Naive thymus-derived CD8-positive, alpha-beta T cell (primary cell): ENCODE measurements around the gene FAF1. TPM values are rescaled to one million over a fixed set of nuclear protein-coding genes. Genes with fewer than 3 reads are reported as not detected.

Experiments
- ATAC-seq, 2 donors: fragments of 150-1000 bp; cut with Tn5 transposase in 1 of 2; sonication (Bioruptor Pico), chemical (Tn5 transposase) in 1 of 2; 1 replicate in 1 of 2; 2 replicates in 1 of 2; pipeline ENCODE4 v1.10.0; 2021; ENCODE audit warnings: mild to moderate bottlenecking in 2 of 2, moderate library complexity in 2 of 2
- POLR2A ChIA-PET: fragments of 350-600 bp; sonication (Branson Sonifier 250); formaldehyde crosslinking; loops from one replicate; lab custom pipeline; 2021; ENCODE audit warnings: antibody characterized with exemption; lab: Charles Lee
- DNase-seq, 10 donors: peaks; one replicate each; pipeline versions ENCODE4 v3.0.0 to v3.0.0-alpha.2; 2020 to 2022
- H3K27ac Mint-ChIP-seq, 10 donors: one replicate each; pipeline ENCODE4 v1.8.0; 2020 to 2022; ENCODE audit warnings: mild to moderate bottlenecking in 10 of 10, mixed read lengths in 10 of 10, moderate library complexity in 4 of 10, inconsistent platforms in 1 of 10
- H3K27me3 Mint-ChIP-seq, 5 donors: one replicate each; pipeline ENCODE4 v1.8.0; 2021 to 2022; ENCODE audit warnings: mixed read lengths in 5 of 5
- H3K36me3 Mint-ChIP-seq, 3 donors: one replicate each; pipeline ENCODE4 v1.8.0; 2020 to 2022; ENCODE audit warnings: mixed read lengths in 3 of 3, mild to moderate bottlenecking in 2 of 3, inconsistent platforms in 1 of 3
- H3K4me1 Mint-ChIP-seq, 4 donors: one replicate each; pipeline ENCODE4 v1.8.0; 2021 to 2022; ENCODE audit warnings: mixed read lengths in 4 of 4
- H3K4me3 Mint-ChIP-seq, 10 donors: one replicate each; pipeline ENCODE4 v1.8.0; 2020 to 2022; ENCODE audit warnings: mild to moderate bottlenecking in 10 of 10, mixed read lengths in 10 of 10, moderate library complexity in 6 of 10, inconsistent platforms in 1 of 10
- H3K9me3 Mint-ChIP-seq, 9 donors: one replicate each; pipeline ENCODE4 v1.8.0; 2020 to 2022; ENCODE audit warnings: mixed read lengths in 9 of 9, mild to moderate bottlenecking in 3 of 9, inconsistent platforms in 1 of 9, moderate library complexity in 1 of 9
- polyA plus RNA-seq, 3 donors: library from polyadenylated mRNA; unstranded; fragments of 300-500 nt; fragmentation: Illumina TruSeq; gene quantifications; one replicate each; pipeline ENCODE4 v1.2.3, GENCODE V29; 2021
- total RNA-seq, 8 experiments: library from RNA in 2 of 8; stranded (reverse) in 2 of 8; gene quantifications; one replicate each; pipeline ENCODE4 v1.2.3 and lab custom pipeline; 2021 to 2026

FAF1 gene
- total and polyA plus RNA-seq, 5 experiments from 2014 or later, result 46.2 to 64.5 (median 48.2) TPM

- Mint-ChIP-seq H3K4me1 (peaks cover 32 to 60% (median 47%) of the 10 kb centered on the region in 4 donors), H3K27me3 (peaks cover 49 to 98% (median 84%) of the 10 kb centered on the region in 5 donors), H3K27ac (no peak overlapping the region), H3K9me3 (peaks cover 0 to 3% (median 0%) of the 10 kb centered on the region in 9 donors), H3K36me3 (peaks cover 0 to 8% (median 0%) of the 10 kb centered on the region in 3 donors), H3K4me3 (peak overlapping the region in 1 of 10 donors; percentile 75)
- POLR2A ChIA-PET, result no interaction called here
- ATAC-seq, result no peak
- DNase-seq, result no peak
Measured at GRCh38 chr1:50426702-50427085, 533.4 kb downstream of the FAF1 start.

GRCh38 chr1:50426108-50426700 lies 533.9 kb downstream of the FAF1 start:
- POLR2A ChIA-PET, result no interaction called here
- Mint-ChIP-seq H3K4me1 (peaks cover 33 to 64% (median 50%) of the 10 kb centered on the region in 4 donors), H3K9me3 (peaks cover 0 to 3% (median 0%) of the 10 kb centered on the region in 9 donors), H3K4me3 (peak overlapping the region in 6 of 10 donors; percentile 8 to 75 (median 30)), H3K27ac (no peak overlapping the region), H3K36me3 (peaks cover 0 to 8% (median 0%) of the 10 kb centered on the region in 3 donors), H3K27me3 (peaks cover 50 to 98% (median 84%) of the 10 kb centered on the region in 5 donors)
- no peak for DNase-seq
- ATAC-seq, result no peak

- no peak overlapping the region for H3K27ac Mint-ChIP-seq
- H3K9me3 Mint-ChIP-seq, result peaks cover 0 to 3% (median 0%) of the 10 kb centered on the region in 9 donors
Measured at GRCh38 chr1:50425376-50426107, 534.5 kb downstream of the FAF1 start.

GRCh38 chr1:50424884-50425375 lies 535.1 kb downstream of the FAF1 start:
- DNase-seq, result no peak
- no peak for ATAC-seq
- POLR2A ChIA-PET, result no interaction called here
- Mint-ChIP-seq H3K4me3 (peak overlapping the region; percentile 75 to 95 (median 86)), H3K36me3 (peaks cover 0 to 8% (median 0%) of the 10 kb centered on the region in 3 donors), H3K9me3 (peaks cover 0 to 3% (median 0%) of the 10 kb centered on the region in 9 donors), H3K27ac (peak overlapping the region in 1 of 10 donors; percentile 68), H3K4me1 (peaks cover 36 to 64% (median 54%) of the 10 kb centered on the region in 4 donors), H3K27me3 (peaks cover 47 to 95% (median 80%) of the 10 kb centered on the region in 5 donors)

More at GRCh38 chr1:50425376-50426107, 534.5 kb downstream of the FAF1 start:
- Mint-ChIP-seq H3K27me3 (peaks cover 45 to 95% (median 80%) of the 10 kb centered on the region in 5 donors), H3K4me1 (peaks cover 32 to 64% (median 51%) of the 10 kb centered on the region in 4 donors), H3K4me3 (peak overlapping the region in 9 of 10 donors; percentile 8 to 95 (median 85)), H3K36me3 (peaks cover 0 to 8% (median 0%) of the 10 kb centered on the region in 3 donors)
- DNase-seq (no peak), ATAC-seq (no peak)
- POLR2A ChIA-PET, result no interaction called here

- no peak for DNase-seq
- ATAC-seq, result no peak
Measured at GRCh38 chr1:50424045-50424883, 535.8 kb downstream of the FAF1 start.

GRCh38 chr1:50423670-50424000 lies 536.4 kb downstream of the FAF1 start:
- ATAC-seq (no peak), DNase-seq (no peak)
- Mint-ChIP-seq H3K27me3 (peaks cover 42 to 90% (median 79%) of the 10 kb centered on the region in 5 donors), H3K36me3 (peaks cover 0 to 8% (median 0%) of the 10 kb centered on the region in 3 donors), H3K4me3 (peak overlapping the region; percentile 75 to 95 (median 86)), H3K9me3 (peaks cover 0 to 3% (median 0%) of the 10 kb centered on the region in 9 donors), H3K4me1 (peaks cover 39 to 68% (median 58%) of the 10 kb centered on the region in 4 donors), H3K27ac (no peak overlapping the region)
- POLR2A ChIA-PET, result no interaction called here

More at GRCh38 chr1:50424045-50424883, 535.8 kb downstream of the FAF1 start:
- Mint-ChIP-seq H3K27ac (peak overlapping the region in 2 of 10 donors; percentile 62 to 68), H3K4me3 (peak overlapping the region; percentile 75 to 95 (median 86)), H3K36me3 (peaks cover 0 to 8% (median 0%) of the 10 kb centered on the region in 3 donors), H3K27me3 (peaks cover 46 to 95% (median 79%) of the 10 kb centered on the region in 5 donors), H3K9me3 (peaks cover 0 to 3% (median 0%) of the 10 kb centered on the region in 9 donors), H3K4me1 (peaks cover 39 to 68% (median 58%) of the 10 kb centered on the region in 4 donors)
- POLR2A ChIA-PET, result no interaction called here

GRCh38 chr1:50422946-50423669 lies 537.0 kb downstream of the FAF1 start, which contains the start of gene DMRTA2:
Gene DMRTA2, minus strand, starts transcription at chr1:50423443. Its CDS starts 1,907 bp downstream, at chr1:50421536.
- Mint-ChIP-seq H3K36me3 (peaks cover 0 to 8% (median 0%) of the 10 kb centered on the region in 3 donors), H3K27ac (peak within 1 kb of the TSS in 2 of 10 donors; percentile 24 to 68), H3K4me1 (peaks cover 38 to 66% (median 57%) of the 10 kb centered on the region in 4 donors), H3K9me3 (peaks cover 0 to 3% (median 0%) of the 10 kb centered on the region in 9 donors), H3K27me3 (peaks cover 38 to 89% (median 74%) of the 10 kb centered on the region in 5 donors), H3K4me3 (peak within 1 kb of the TSS; percentile 75 to 95 (median 86))
- no peak for ATAC-seq
- no peak for DNase-seq
- POLR2A ChIA-PET, result no interaction called here

- DNase-seq, result no peak
- POLR2A ChIA-PET, result no interaction called here
- ATAC-seq, result no peak
- peaks cover 40 to 89% (median 69%) of the 10 kb centered on the region in 5 donors for H3K27me3 Mint-ChIP-seq
- peaks cover 0 to 8% (median 0%) of the 10 kb centered on the region in 3 donors for H3K36me3 Mint-ChIP-seq
- H3K4me1 Mint-ChIP-seq, result peaks cover 38 to 69% (median 58%) of the 10 kb centered on the region in 4 donors
- H3K27ac Mint-ChIP-seq, result peak overlapping the region in 1 of 10 donors; percentile 24
- peak overlapping the region in 8 of 10 donors; percentile 48 to 95 (median 66) for H3K4me3 Mint-ChIP-seq
- H3K9me3 Mint-ChIP-seq, result peaks cover 0 to 3% (median 0%) of the 10 kb centered on the region in 9 donors
Measured at GRCh38 chr1:50422675-50422945, 537.5 kb downstream of the FAF1 start.

GRCh38 chr1:50421768-50422674 lies 538.0 kb downstream of the FAF1 start:
- Mint-ChIP-seq H3K9me3 (peaks cover 0 to 3% (median 0%) of the 10 kb centered on the region in 9 donors), H3K27me3 (peaks cover 35 to 89% (median 65%) of the 10 kb centered on the region in 5 donors), H3K4me1 (peaks cover 36 to 72% (median 57%) of the 10 kb centered on the region in 4 donors), H3K4me3 (peak overlapping the region; percentile 46 to 78 (median 65)), H3K27ac (peak overlapping the region in 2 of 10 donors; percentile 36 to 37), H3K36me3 (peaks cover 0 to 8% (median 0%) of the 10 kb centered on the region in 3 donors)
- POLR2A ChIA-PET, result no interaction called here
- DNase-seq (no peak), ATAC-seq (no peak)

- peaks cover 0 to 3% (median 0%) of the 10 kb centered on the region in 9 donors for H3K9me3 Mint-ChIP-seq
- H3K27me3 Mint-ChIP-seq, result peaks cover 38 to 89% (median 68%) of the 10 kb centered on the region in 5 donors
- no peak overlapping the region for H3K27ac Mint-ChIP-seq
- ATAC-seq (no peak), DNase-seq (no peak)
- peaks cover 35 to 75% (median 62%) of the 10 kb centered on the region in 4 donors for H3K4me1 Mint-ChIP-seq
- H3K36me3 Mint-ChIP-seq, result peaks cover 0 to 8% (median 0%) of the 10 kb centered on the region in 3 donors
- H3K4me3 Mint-ChIP-seq, result peak overlapping the region in 7 of 10 donors; percentile 8 to 75 (median 63)
- POLR2A ChIA-PET, result no interaction called here
Measured at GRCh38 chr1:50421366-50421748, 538.7 kb downstream of the FAF1 start.
